Hepatocyte (in vitro differentiated cells): Measurements from ENCODE around the gene WDR70. TPM values are rescaled to one million over a fixed set of nuclear protein-coding genes. Genes with fewer than 3 reads are reported as not detected.
A peak's percentile ranks its signal among the peaks of the same experiment; 100 is the strongest.

Source experiments
- DNase-seq: peaks from one replicate; pipeline ENCODE4 v3.0.0-alpha.2; 2016; ENCODE audit warnings: low spot score
- H2AFZ ChIP-seq: fragments of 200-600 bp; sonication (generic); 2 replicates; pipeline ENCODE4 v1.6.0; 2016; ENCODE audit warnings: antibody characterized with exemption, mild to moderate bottlenecking
- H3K27ac ChIP-seq: fragments of 200-600 bp; sonication (generic); 2 replicates; pipeline ENCODE4 v1.5.1; 2016; ENCODE audit warnings: mild to moderate bottlenecking
- H3K27me3 ChIP-seq: fragments of 200-600 bp; sonication (generic); 2 replicates; pipeline ENCODE4 v1.6.1; 2016
- H3K36me3 ChIP-seq: fragments of 200-600 bp; sonication (generic); replicated peaks from 2 replicates; pipeline ENCODE4 v1.5.1; 2016; ENCODE audit warnings: low read depth; ENCODE audit not compliant: insufficient read depth
- H3K4me1 ChIP-seq: fragments of 200-600 bp; sonication (generic); 2 replicates; pipeline ENCODE4 v1.5.1; 2016; ENCODE audit warnings: mild to moderate bottlenecking, moderate library complexity; ENCODE audit not compliant: insufficient read depth
- H3K4me2 ChIP-seq: fragments of 200-600 bp; sonication (generic); 2 replicates; pipeline ENCODE4 v1.6.0; 2016
- H3K4me3 ChIP-seq: fragments of 200-600 bp; sonication (generic); 2 replicates; pipeline ENCODE4 v1.5.1; 2016; ENCODE audit warnings: mild to moderate bottlenecking
- H3K79me2 ChIP-seq: fragments of 200-600 bp; sonication (generic); 2 replicates; pipeline ENCODE4 v1.6.0; 2017; ENCODE audit warnings: mild to moderate bottlenecking
- H3K9me2 ChIP-seq: fragments of 200-600 bp; sonication (generic); replicated peaks from 2 replicates; pipeline ENCODE4 v1.6.0; 2017; ENCODE audit warnings: mild to moderate bottlenecking; ENCODE audit not compliant: insufficient read depth
- H3K9me3 ChIP-seq: fragments of 200-600 bp; sonication (generic); 2 replicates; pipeline ENCODE4 v1.5.1; 2016; ENCODE audit warnings: low read depth, mild to moderate bottlenecking
- H4K20me1 ChIP-seq: fragments of 200-600 bp; sonication (generic); 2 replicates; pipeline ENCODE4 v1.6.0; 2016; ENCODE audit warnings: mild to moderate bottlenecking; ENCODE audit not compliant: insufficient read depth, poor library complexity, severe bottlenecking
- EZH2 ChIP-seq: fragments of 200-600 bp; sonication (generic); IDR thresholded peaks from 2 replicates; pipeline ENCODE4 v1.6.1; 2016; ENCODE audit warnings: antibody characterized with exemption, mild to moderate bottlenecking, borderline replicate concordance
- EZH2phosphoT487 ChIP-seq: fragments of 200-600 bp; sonication (generic); IDR thresholded peaks from one replicate; pipeline ENCODE4 v1.6.1; 2018; ENCODE audit warnings: antibody characterized with exemption, mild to moderate bottlenecking, low read depth, moderate library complexity; ENCODE audit not compliant: unreplicated experiment, severe bottlenecking
- WGBS: methylation state at CpG from one replicate; pipeline ENCODE4 v1.1.6; 2016; ENCODE audit warnings: low lambda C conversion rate; ENCODE audit errors: missing lambda C conversion rate; 5-methylcytosine and 5-hydroxymethylcytosine counted together
- polyA plus RNA-seq: library from polyadenylated mRNA; unstranded; fragments of >200 nt; fragmentation: Nextera tagmentation; extraction: Ambion mirVana; gene quantifications from 2 replicates; pipeline ENCODE4 v1.2.1, GENCODE V29; 2016
- total RNA-seq: library from RNA; depleted of rRNA; stranded (reverse); fragments of >200 nt; gene quantifications from 2 replicates; pipeline ENCODE4 v1.2.3, GENCODE V29; 2014
- TF ChIP-seq, protein P1 (sequence below): fragments of 200-600 bp; sonication (generic); IDR thresholded peaks from 2 replicates; pipeline ENCODE4 v1.5.1; 2016; ENCODE audit warnings: antibody characterized with exemption, mild to moderate bottlenecking; ENCODE audit not compliant: poor library complexity

WDR70 gene
- total and polyA plus RNA-seq, 2 experiments from 2014 or later: 22.3 to 37.0 TPM

DNA sequence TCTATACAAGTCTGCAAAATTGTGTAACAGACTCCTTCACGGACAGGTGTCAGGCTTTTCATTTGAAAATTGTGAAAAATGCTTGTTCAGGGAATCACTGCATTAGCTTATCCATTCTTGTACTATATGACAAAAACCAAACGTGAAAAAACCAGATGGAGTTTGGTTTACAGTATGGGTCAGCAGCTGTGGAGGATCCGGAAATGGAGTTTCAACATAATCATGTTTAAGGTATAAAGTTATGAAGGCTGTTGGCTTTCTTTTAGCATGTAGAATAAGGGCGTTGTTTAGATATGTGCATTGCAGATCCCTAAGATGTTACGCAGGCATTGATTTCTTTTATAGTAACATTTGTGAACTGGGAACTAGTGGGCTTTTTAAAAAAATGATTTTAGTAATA is 336.9 kb downstream of the WDR70 start:
- Histone ChIP-seq H3K36me3 (no peaks in the 10 kb centered on the region), H3K4me1 (peaks cover 21% of the 10 kb centered on the region), H3K9me3 (no peaks in the 10 kb centered on the region), H3K4me2 (no peak overlapping the region), H3K27me3 (no peaks in the 10 kb centered on the region), H4K20me1 (no peaks in the 10 kb centered on the region), H2AFZ (no peak overlapping the region), H3K79me2 (no peaks in the 10 kb centered on the region), H3K4me3 (no peak overlapping the region), H3K9me2 (no peaks in the 10 kb centered on the region), H3K27ac (no peak overlapping the region)
- DNase-seq: no peak
- TF ChIP-seq, protein P1, sequence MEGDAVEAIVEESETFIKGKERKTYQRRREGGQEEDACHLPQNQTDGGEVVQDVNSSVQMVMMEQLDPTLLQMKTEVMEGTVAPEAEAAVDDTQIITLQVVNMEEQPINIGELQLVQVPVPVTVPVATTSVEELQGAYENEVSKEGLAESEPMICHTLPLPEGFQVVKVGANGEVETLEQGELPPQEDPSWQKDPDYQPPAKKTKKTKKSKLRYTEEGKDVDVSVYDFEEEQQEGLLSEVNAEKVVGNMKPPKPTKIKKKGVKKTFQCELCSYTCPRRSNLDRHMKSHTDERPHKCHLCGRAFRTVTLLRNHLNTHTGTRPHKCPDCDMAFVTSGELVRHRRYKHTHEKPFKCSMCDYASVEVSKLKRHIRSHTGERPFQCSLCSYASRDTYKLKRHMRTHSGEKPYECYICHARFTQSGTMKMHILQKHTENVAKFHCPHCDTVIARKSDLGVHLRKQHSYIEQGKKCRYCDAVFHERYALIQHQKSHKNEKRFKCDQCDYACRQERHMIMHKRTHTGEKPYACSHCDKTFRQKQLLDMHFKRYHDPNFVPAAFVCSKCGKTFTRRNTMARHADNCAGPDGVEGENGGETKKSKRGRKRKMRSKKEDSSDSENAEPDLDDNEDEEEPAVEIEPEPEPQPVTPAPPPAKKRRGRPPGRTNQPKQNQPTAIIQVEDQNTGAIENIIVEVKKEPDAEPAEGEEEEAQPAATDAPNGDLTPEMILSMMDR: no peak
- TF ChIP-seq EZH2phosphoT487 (no peak), EZH2 (no peak)
- 78% methylated on average over 5 of the region's 5 CpGs for WGBS

DNA sequence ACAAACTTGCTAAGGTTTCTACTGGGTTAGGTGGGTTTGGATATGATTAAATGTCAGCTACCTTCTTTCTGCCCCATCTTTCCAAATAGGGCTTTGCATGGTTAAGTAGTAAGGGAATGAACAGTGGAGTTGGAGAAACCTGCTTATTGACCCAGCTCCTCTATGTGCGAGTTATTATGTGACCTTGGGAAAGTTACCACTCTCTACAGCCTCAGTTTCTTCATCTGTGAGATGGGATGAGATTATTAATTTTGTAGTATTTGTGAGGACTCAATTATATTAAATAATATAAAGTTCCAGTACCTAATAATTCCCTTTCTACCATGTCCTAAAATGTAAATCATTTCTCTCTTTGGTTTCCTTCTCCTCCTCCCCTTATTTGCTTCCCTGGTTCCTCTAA is 337.3 kb downstream of the WDR70 start:
- Histone ChIP-seq H2AFZ (no peak overlapping the region), H3K4me1 (peaks cover 21% of the 10 kb centered on the region), H3K4me3 (no peak overlapping the region), H3K36me3 (no peaks in the 10 kb centered on the region), H3K79me2 (no peaks in the 10 kb centered on the region), H3K27ac (no peak overlapping the region), H3K9me3 (no peaks in the 10 kb centered on the region), H4K20me1 (no peaks in the 10 kb centered on the region), H3K9me2 (no peaks in the 10 kb centered on the region), H3K27me3 (no peaks in the 10 kb centered on the region), H3K4me2 (no peak overlapping the region)
- DNase-seq: no peak
- 88% methylated on average over 1 of the region's 1 CpG for WGBS
- TF ChIP-seq, protein P1: no peak
- no peak for TF ChIP-seq EZH2
- no peak for TF ChIP-seq EZH2phosphoT487

DNA sequence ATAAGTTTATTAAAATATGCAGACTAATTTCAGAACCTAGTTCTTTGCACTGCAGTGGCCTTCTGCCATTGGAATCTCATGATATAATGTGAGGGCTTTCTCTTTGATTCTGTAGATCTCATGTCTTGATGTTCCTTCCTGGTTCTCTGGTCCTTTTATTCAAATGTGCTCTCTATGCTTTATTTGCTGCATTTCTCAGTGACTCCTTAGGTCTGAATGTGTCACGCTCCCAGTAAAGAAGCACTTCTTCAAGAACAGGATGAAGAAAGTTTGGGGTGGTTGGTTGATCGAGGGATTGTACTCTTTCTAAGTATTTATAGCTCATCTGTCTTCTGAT is 338.1 kb downstream of the WDR70 start:
- H3K4me2 ChIP-seq: peak overlapping the region; percentile 66
- no peaks in the 10 kb centered on the region for H3K27me3 ChIP-seq
- no peaks in the 10 kb centered on the region for H3K79me2 ChIP-seq
- H3K9me2 ChIP-seq: no peaks in the 10 kb centered on the region
- no peaks in the 10 kb centered on the region for H3K36me3 ChIP-seq
- peak overlapping the region; percentile 29 for H3K27ac ChIP-seq
- no peaks in the 10 kb centered on the region for H4K20me1 ChIP-seq
- TF ChIP-seq EZH2phosphoT487: no peak
- TF ChIP-seq EZH2: no peak
- TF ChIP-seq, protein P1: no peak
- WGBS: 33% methylated on average over 2 of the region's 2 CpGs
- no peak overlapping the region for H3K4me3 ChIP-seq
- H2AFZ ChIP-seq: no peak overlapping the region
- no peak for DNase-seq
- H3K9me3 ChIP-seq: no peaks in the 10 kb centered on the region
- peaks cover 21% of the 10 kb centered on the region for H3K4me1 ChIP-seq
